ENCODE results near the gene SHLD1. TPM values are rescaled to one million over a fixed set of nuclear protein-coding genes. Genes with fewer than 3 reads are reported as not detected.

The SHLD1 gene
- total and polyA plus RNA-seq, 2 experiments from 2014 or later = 1.4 to 15.0 TPM

DNA sequence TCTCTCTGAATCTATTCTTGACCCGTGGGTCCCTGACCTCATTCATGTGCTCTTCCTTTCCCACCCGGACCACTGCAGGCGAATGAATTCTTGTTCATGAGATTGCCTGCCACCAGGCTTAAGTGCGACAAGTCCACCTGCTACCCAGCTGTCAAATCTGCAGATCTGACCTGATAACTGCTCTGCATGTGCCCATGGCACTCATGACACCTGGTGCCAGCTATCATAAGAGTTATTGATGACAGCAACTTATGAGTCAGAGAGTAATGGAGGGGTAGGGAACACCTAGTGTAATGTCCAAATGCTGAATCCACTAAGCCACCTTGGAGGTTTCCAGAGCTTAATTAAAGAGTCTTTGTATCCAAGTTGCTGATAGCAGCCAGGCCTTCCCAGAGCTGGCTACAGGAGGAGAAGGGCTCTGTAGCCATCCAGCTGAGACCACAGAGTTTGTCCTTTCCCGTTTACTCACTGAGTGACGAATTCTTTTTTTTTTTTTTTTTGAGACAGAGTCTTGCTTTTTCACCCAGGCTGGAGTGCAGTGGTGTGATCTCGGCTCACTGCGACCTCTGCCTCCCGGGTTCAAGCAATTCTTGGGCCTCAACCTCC lies 17.4 kb downstream of the SHLD1 start (continued):
- TF ChIP-seq, protein P1, sequence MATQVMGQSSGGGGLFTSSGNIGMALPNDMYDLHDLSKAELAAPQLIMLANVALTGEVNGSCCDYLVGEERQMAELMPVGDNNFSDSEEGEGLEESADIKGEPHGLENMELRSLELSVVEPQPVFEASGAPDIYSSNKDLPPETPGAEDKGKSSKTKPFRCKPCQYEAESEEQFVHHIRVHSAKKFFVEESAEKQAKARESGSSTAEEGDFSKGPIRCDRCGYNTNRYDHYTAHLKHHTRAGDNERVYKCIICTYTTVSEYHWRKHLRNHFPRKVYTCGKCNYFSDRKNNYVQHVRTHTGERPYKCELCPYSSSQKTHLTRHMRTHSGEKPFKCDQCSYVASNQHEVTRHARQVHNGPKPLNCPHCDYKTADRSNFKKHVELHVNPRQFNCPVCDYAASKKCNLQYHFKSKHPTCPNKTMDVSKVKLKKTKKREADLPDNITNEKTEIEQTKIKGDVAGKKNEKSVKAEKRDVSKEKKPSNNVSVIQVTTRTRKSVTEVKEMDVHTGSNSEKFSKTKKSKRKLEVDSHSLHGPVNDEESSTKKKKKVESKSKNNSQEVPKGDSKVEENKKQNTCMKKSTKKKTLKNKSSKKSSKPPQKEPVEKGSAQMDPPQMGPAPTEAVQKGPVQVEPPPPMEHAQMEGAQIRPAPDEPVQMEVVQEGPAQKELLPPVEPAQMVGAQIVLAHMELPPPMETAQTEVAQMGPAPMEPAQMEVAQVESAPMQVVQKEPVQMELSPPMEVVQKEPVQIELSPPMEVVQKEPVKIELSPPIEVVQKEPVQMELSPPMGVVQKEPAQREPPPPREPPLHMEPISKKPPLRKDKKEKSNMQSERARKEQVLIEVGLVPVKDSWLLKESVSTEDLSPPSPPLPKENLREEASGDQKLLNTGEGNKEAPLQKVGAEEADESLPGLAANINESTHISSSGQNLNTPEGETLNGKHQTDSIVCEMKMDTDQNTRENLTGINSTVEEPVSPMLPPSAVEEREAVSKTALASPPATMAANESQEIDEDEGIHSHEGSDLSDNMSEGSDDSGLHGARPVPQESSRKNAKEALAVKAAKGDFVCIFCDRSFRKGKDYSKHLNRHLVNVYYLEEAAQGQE (IDR thresholded peaks at IDR 0.05; ENCODE audit: unreplicated experiment) = no peak
- TF ChIP-seq JUNB (IDR thresholded peaks at IDR 0.05; ENCODE audit: unreplicated experiment) = no peak

DNA sequence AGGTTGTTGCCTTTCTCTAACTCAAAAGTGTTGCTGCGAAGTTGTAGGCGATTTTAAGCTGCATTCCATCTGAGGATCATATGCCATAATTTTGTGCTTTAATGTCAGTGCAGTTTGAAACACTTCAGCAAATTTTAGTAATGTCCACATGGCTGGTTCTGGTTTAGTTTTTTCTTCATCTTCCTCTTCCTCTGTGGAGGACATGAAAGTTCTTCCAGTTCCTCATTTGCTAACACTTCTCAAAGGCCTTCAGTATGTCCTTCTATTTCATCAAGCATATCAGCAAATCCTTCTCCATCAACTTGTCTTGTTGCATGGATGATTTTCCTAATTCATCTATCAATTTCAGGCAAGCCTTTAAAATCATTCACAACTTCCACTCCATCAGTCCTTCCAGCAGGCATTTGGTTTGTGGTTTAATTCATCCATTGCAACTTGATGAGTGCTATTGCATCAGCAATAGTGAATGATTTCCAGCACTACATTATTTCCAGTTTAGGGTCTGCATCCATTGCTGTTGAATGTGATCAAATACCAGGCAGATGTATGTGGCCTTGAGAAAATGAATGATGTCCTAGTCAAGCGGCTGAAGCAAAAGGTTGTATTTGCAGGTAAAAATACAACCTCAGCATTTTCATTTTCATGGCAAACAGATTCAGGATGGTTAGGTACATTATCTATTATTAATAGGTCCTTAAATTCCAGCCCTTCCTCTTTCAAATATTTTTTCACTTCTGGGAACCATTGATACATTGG lies 20.2 kb downstream of the SHLD1 start:
- Histone ChIP-seq H3K9me2 (ENCODE audit: insufficient read depth) (no peaks in the 10 kb centered on the region), H3K27ac (ENCODE audit: low read depth) (no peak overlapping the region), H4K20me1 (replicated peaks; ENCODE audit: insufficient read depth) (no peaks in the 10 kb centered on the region), H3K27me3 (ENCODE audit: insufficient read depth) (no peaks in the 10 kb centered on the region), H3K4me1 (ENCODE audit: insufficient read depth) (peaks cover 7% of the 10 kb centered on the region; the same call in 1 of the 2 replicates), H3F3A (replicated peaks; ENCODE audit: low read depth) (no peaks in the 10 kb centered on the region), H3K4me3 (no peak overlapping the region), H3K79me2 (replicated peaks; ENCODE audit: insufficient read depth) (no peaks in the 10 kb centered on the region), H2AFZ (no peak overlapping the region), H3K4me2 (no peak overlapping the region), H3K36me3 (ENCODE audit: insufficient read depth) (no peaks in the 10 kb centered on the region)
- H3K27me3 Mint-ChIP-seq (ENCODE audit: insufficient read depth, low read depth, poor library complexity) = no peaks in the 10 kb centered on the region
- H3K4me3 Mint-ChIP-seq = no peak overlapping the region
- TF ChIP-seq EZH2phosphoT487 (IDR thresholded peaks at IDR 0.05; ENCODE audit: unreplicated experiment) (no peak), JUNB (IDR thresholded peaks at IDR 0.05; ENCODE audit: unreplicated experiment) (no peak), POLR2AphosphoS5 (IDR thresholded peaks at IDR 0.05; ENCODE audit: low read depth) (no peak), ZNF114 (CRISPR knock-in tag; IDR thresholded peaks at IDR 0.05) (no peak)
- TF ChIP-seq, protein P2, sequence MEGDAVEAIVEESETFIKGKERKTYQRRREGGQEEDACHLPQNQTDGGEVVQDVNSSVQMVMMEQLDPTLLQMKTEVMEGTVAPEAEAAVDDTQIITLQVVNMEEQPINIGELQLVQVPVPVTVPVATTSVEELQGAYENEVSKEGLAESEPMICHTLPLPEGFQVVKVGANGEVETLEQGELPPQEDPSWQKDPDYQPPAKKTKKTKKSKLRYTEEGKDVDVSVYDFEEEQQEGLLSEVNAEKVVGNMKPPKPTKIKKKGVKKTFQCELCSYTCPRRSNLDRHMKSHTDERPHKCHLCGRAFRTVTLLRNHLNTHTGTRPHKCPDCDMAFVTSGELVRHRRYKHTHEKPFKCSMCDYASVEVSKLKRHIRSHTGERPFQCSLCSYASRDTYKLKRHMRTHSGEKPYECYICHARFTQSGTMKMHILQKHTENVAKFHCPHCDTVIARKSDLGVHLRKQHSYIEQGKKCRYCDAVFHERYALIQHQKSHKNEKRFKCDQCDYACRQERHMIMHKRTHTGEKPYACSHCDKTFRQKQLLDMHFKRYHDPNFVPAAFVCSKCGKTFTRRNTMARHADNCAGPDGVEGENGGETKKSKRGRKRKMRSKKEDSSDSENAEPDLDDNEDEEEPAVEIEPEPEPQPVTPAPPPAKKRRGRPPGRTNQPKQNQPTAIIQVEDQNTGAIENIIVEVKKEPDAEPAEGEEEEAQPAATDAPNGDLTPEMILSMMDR (conservative IDR thresholded peaks at IDR 0.05; ENCODE audit: low read depth in 2 of 2) = no peak
- DNase-seq (ENCODE audit: low spot score) (no peak), ATAC-seq (no peak)
- H3K36me3 Mint-ChIP-seq (ENCODE audit: low read depth) = peaks cover 6% of the 10 kb centered on the region; the same call in 1 of the 3 replicates
- no peak overlapping the region for H3K27ac Mint-ChIP-seq
- H3K9me3 Mint-ChIP-seq = no peaks in the 10 kb centered on the region; the same call in 2 of the 3 replicates
- H3K4me1 Mint-ChIP-seq = peaks cover 4% of the 10 kb centered on the region; the same call in 2 of the 3 replicates

DNA sequence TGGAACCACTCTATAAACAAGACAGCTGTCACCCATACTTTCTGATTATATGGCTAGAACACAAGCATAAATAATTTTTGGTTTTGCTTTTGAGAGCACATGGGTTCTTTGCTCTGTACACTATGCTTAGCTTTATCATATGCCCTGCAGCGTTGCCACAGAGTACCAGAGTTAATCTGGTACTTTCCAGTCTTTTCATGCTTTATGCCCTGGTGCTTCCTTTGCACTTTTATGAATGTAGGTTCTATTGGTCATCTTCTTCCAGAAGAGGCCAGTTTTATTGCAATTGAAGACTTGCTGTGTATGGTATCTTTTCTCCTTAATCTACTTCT lies 20.8 kb downstream of the SHLD1 start:
- Histone ChIP-seq H4K20me1 (replicated peaks; ENCODE audit: insufficient read depth) (no peaks in the 10 kb centered on the region), H3K27ac (ENCODE audit: low read depth) (no peak overlapping the region), H3K9me2 (ENCODE audit: insufficient read depth) (no peaks in the 10 kb centered on the region), H3F3A (replicated peaks; ENCODE audit: low read depth) (no peaks in the 10 kb centered on the region), H3K36me3 (ENCODE audit: insufficient read depth) (no peaks in the 10 kb centered on the region), H3K27me3 (ENCODE audit: insufficient read depth) (no peaks in the 10 kb centered on the region), H3K79me2 (replicated peaks; ENCODE audit: insufficient read depth) (no peaks in the 10 kb centered on the region), H3K4me2 (no peak overlapping the region), H2AFZ (no peak overlapping the region), H3K4me3 (no peak overlapping the region), H3K4me1 (ENCODE audit: insufficient read depth) (peaks cover 7% of the 10 kb centered on the region; the same call in 1 of the 2 replicates)
- Mint-ChIP-seq H3K27me3 (ENCODE audit: insufficient read depth, low read depth, poor library complexity) (no peaks in the 10 kb centered on the region), H3K27ac (peak overlapping the region; percentile 8; the same call in 1 of the 2 replicates), H3K36me3 (ENCODE audit: low read depth) (peaks cover 6% of the 10 kb centered on the region; the same call in 1 of the 3 replicates), H3K9me3 (no peaks in the 10 kb centered on the region; the same call in 2 of the 3 replicates), H3K4me3 (no peak overlapping the region), H3K4me1 (peaks cover 4% of the 10 kb centered on the region; the same call in 2 of the 3 replicates)
- DNase-seq (ENCODE audit: low spot score) (no peak), ATAC-seq (no peak)
- TF ChIP-seq, protein P1 (IDR thresholded peaks at IDR 0.05; ENCODE audit: unreplicated experiment) = no peak
- TF ChIP-seq EZH2phosphoT487 (IDR thresholded peaks at IDR 0.05; ENCODE audit: unreplicated experiment) = no peak
- no peak for TF ChIP-seq STAT1 (IDR thresholded peaks at IDR 0.05; ENCODE audit: unreplicated experiment)
- no peak for TF ChIP-seq EZH2 (IDR thresholded peaks at IDR 0.05; ENCODE audit: low read depth, unreplicated experiment)
- TF ChIP-seq, protein P2 (conservative IDR thresholded peaks at IDR 0.05; ENCODE audit: low read depth in 2 of 2) = no peak
- no peak for TF ChIP-seq NANOG (IDR thresholded peaks at IDR 0.05; ENCODE audit: borderline replicate concordance)
- TF ChIP-seq JUNB (IDR thresholded peaks at IDR 0.05; ENCODE audit: unreplicated experiment) = no peak
